H1 (cell line): ENCODE data around the gene IPO9. TPM values are rescaled to one million over a fixed set of nuclear protein-coding genes. Genes with fewer than 3 reads are reported as not detected.

ENCODE experiments used
- ATF3 ChIP-seq: IDR thresholded peaks from 2 replicates; pipeline ENCODE4 v1.6.1; 2011; ENCODE audit warnings: low read depth, mild to moderate bottlenecking, low read length; ENCODE audit not compliant: insufficient read depth
- BRCA1 ChIP-seq: IDR thresholded peaks from 2 replicates; pipeline ENCODE4 v1.6.1; 2012; ENCODE audit warnings: low read depth, low read length, improper control_type of control experiment
- CTBP2 ChIP-seq: IDR thresholded peaks from 2 replicates; pipeline ENCODE4 v1.7.0; 2011; ENCODE audit warnings: borderline replicate concordance, mild to moderate bottlenecking, moderate library complexity, mixed read lengths, low read length; ENCODE audit not compliant: insufficient read depth, insufficient read length
- CTCF ChIP-seq, 3 experiments: IDR thresholded peaks; 1 replicate in 2 of 3; 2 replicates in 1 of 3; pipeline versions ENCODE4 v1.5.1 to v1.6.1; 2011; ENCODE audit warnings: low read length in 3 of 3, mild to moderate bottlenecking in 3 of 3, inconsistent platforms in 2 of 3, low read depth in 1 of 3, moderate library complexity in 1 of 3; ENCODE audit not compliant: insufficient read depth in 1 of 3; ENCODE audit errors: control extremely low read depth in 1 of 3
- E2F6 ChIP-seq: IDR thresholded peaks from 2 replicates; pipeline ENCODE4 v1.6.1; 2012; ENCODE audit warnings: inconsistent platforms
- GABPA ChIP-seq: IDR thresholded peaks from 2 replicates; pipeline ENCODE4 v1.6.1; 2011; ENCODE audit warnings: mild to moderate bottlenecking, low read length, moderate library complexity, borderline replicate concordance; ENCODE audit not compliant: insufficient read depth
- KDM5A ChIP-seq: fragments of 200-600 bp; IDR thresholded peaks from 2 replicates; pipeline ENCODE4 v1.7.1; 2012; ENCODE audit warnings: mild to moderate bottlenecking, low read length, inconsistent platforms, mixed read lengths
- NANOG ChIP-seq: IDR thresholded peaks from 2 replicates; pipeline ENCODE4 v1.6.1; 2011; ENCODE audit warnings: low read length, low read depth, mild to moderate bottlenecking, inconsistent platforms; ENCODE audit not compliant: insufficient read depth, poor library complexity, severe bottlenecking
- RXRA ChIP-seq: IDR thresholded peaks from 2 replicates; pipeline ENCODE4 v1.6.1; 2011; ENCODE audit warnings: low read depth, mild to moderate bottlenecking, low read length, moderate library complexity; ENCODE audit not compliant: insufficient read depth
- SAP30 ChIP-seq: fragments of 300-600 bp; sonication (generic); IDR thresholded peaks from 2 replicates; pipeline ENCODE4 v1.7.1; 2012; ENCODE audit warnings: low read length, moderate library complexity, mild to moderate bottlenecking, inconsistent platforms; ENCODE audit not compliant: insufficient read depth, insufficient replicate concordance
- polyA plus RNA-seq, 7 experiments: library from polyadenylated mRNA; depleted of rRNA in 3 of 7; stranded (reverse) in 5 of 7; unstranded in 2 of 7; fragments of >200 nt in 5 of 7; fragments of 200-250 nt in 2 of 7; gene quantifications; 1 replicate in 5 of 7; 2 replicates in 1 of 7; 4 replicates in 1 of 7; pipeline versions ENCODE4 v1.2.1 to v1.2.3, GENCODE V29; 2011 to 2013; ENCODE audit warnings: missing spikeins in 2 of 7, mixed read lengths in 2 of 7
- total RNA-seq: library from RNA; stranded (reverse); fragmentation: NEBNext Ultra II Directional; extraction: Animal tissue kit (Norgen Biotek cat#: 25700); gene quantifications from 2 replicates; pipeline ENCODE4 v1.2.1, GENCODE V29; 2021

The IPO9 gene
- total and polyA plus RNA-seq, 2 of the 8 experiments (the other 6 are each of a cell fraction or from before 2014, with no cell fraction given): 61.0 to 122 TPM

- TF ChIP-seq NANOG (no peak), CTBP2 (no peak), BRCA1 (no peak), GABPA (no peak), SAP30 (no peak), RXRA (no peak), E2F6 (no peak), CTCF (IDR thresholded peaks at IDR 0.05; ENCODE audit: control extremely low read depth in 1 of 3, insufficient read depth in 1 of 3, low read depth in 1 of 3, low read length in 3 of 3) (no peak), KDM5A (no peak), ATF3 (no peak)
Measured at GRCh38 chr1:201845331-201846083, 16.6 kb downstream of the IPO9 start (continued).
